ENCODE results near the gene MAPK8IP1. TPM values are rescaled to one million over a fixed set of nuclear protein-coding genes. Genes with fewer than 3 reads are reported as not detected.

The MAPK8IP1 gene
- total RNA-seq, 6 experiments from 2014 or later: 1.7 to 6.2 (median 2.6) TPM

GRCh38 chr11:45877845-45878244 is 7.6 kb upstream of the MAPK8IP1 start:
- H3K4me3 ChIP-seq: no peak overlapping the region
- H3K36me3 ChIP-seq: peaks cover 0 to 82% (median 49%) of the 10 kb centered on the region in 4 donors
- DNase-seq (no peak), ATAC-seq (no peak)
- no peaks in the 10 kb centered on the region for H3K27me3 ChIP-seq
- no peak overlapping the region for H3K27ac ChIP-seq
- TF ChIP-seq CTCF (IDR thresholded peaks at IDR 0.05) (no peak), POLR2A (IDR thresholded peaks at IDR 0.05) (no peak)
- intact Hi-C loops (cut with DNase I): no loop called here
- no peaks in the 10 kb centered on the region for H3K4me1 ChIP-seq
- no peaks in the 10 kb centered on the region for H3K9me3 ChIP-seq
- 88% methylated on average over 2 of the region's 3 CpGs for whole genome bisulfite sequencing (ENCODE audit: insufficient coverage, low coverage, low lambda C conversion rate, missing lambda C conversion rate)

- H3K9me3 ChIP-seq: no peaks in the 10 kb centered on the region
- ATAC-seq: no peak
- DNase-seq: no peak
- H3K27me3 ChIP-seq: no peaks in the 10 kb centered on the region
- intact Hi-C loops (cut with DNase I): no loop called here
- no peak overlapping the region for H3K27ac ChIP-seq
- peaks cover 0 to 67% (median 38%) of the 10 kb centered on the region in 4 donors for H3K36me3 ChIP-seq
- TF ChIP-seq POLR2A (IDR thresholded peaks at IDR 0.05): no peak
- WGBS (ENCODE audit: insufficient coverage, low coverage, low lambda C conversion rate, missing lambda C conversion rate): 80% methylated on average over 5 of the region's 7 CpGs
- no peaks in the 10 kb centered on the region for H3K4me1 ChIP-seq
- no peak overlapping the region for H3K4me3 ChIP-seq
Observed at GRCh38 chr11:45879803-45880686, 5.4 kb upstream of the MAPK8IP1 start.

GRCh38 chr11:45880772-45881570 is 4.5 kb upstream of the MAPK8IP1 start:
- DNase-seq: no peak
- Histone ChIP-seq H3K27ac (no peak overlapping the region), H3K4me3 (no peak overlapping the region), H3K9me3 (no peaks in the 10 kb centered on the region), H3K36me3 (peaks cover 0 to 58% (median 34%) of the 10 kb centered on the region in 4 donors), H3K27me3 (no peaks in the 10 kb centered on the region), H3K4me1 (peaks cover 0 to 3% (median 0%) of the 10 kb centered on the region in 4 donors)
- no peak for ATAC-seq
- 95% methylated on average over 3 of the region's 15 CpGs for WGBS (ENCODE audit: insufficient coverage, low coverage, low lambda C conversion rate, missing lambda C conversion rate)
- no peak for TF ChIP-seq POLR2A (IDR thresholded peaks at IDR 0.05)
- no peak for TF ChIP-seq CTCF (IDR thresholded peaks at IDR 0.05)
- intact Hi-C loops (cut with DNase I): no loop called here

- TF ChIP-seq POLR2A (IDR thresholded peaks at IDR 0.05): no peak
- no peak for TF ChIP-seq CTCF (IDR thresholded peaks at IDR 0.05)
- no peak for DNase-seq
Observed at GRCh38 chr11:45881708-45882368, 3.6 kb upstream of the MAPK8IP1 start.

More at GRCh38 chr11:45881708-45882368, 3.6 kb upstream of the MAPK8IP1 start:
- Histone ChIP-seq H3K27me3 (no peaks in the 10 kb centered on the region), H3K9me3 (no peaks in the 10 kb centered on the region), H3K4me3 (no peak overlapping the region), H3K27ac (no peak overlapping the region), H3K36me3 (peaks cover 0 to 51% (median 32%) of the 10 kb centered on the region in 4 donors), H3K4me1 (peaks cover 0 to 5% (median 0%) of the 10 kb centered on the region in 4 donors)
- ATAC-seq: no peak
- no CpG with 5 or more reads among the region's 6 CpGs for WGBS (ENCODE audit: insufficient coverage, low coverage, low lambda C conversion rate, missing lambda C conversion rate)
- intact Hi-C loops (cut with DNase I): no loop called here
